NCI-H2107 treated with DMSO at 0.1 percent for 48 hours (cell line): ENCODE results near the gene TBCD.
A peak's percentile ranks its signal among the peaks of the same experiment; 100 is the strongest.

Experiments used
- DNase-seq: peaks from one replicate; lab custom pipeline; 2025; ENCODE audit not compliant: unreplicated experiment; lab: John Stamatoyannopoulos, UW

TBCD gene

DNA sequence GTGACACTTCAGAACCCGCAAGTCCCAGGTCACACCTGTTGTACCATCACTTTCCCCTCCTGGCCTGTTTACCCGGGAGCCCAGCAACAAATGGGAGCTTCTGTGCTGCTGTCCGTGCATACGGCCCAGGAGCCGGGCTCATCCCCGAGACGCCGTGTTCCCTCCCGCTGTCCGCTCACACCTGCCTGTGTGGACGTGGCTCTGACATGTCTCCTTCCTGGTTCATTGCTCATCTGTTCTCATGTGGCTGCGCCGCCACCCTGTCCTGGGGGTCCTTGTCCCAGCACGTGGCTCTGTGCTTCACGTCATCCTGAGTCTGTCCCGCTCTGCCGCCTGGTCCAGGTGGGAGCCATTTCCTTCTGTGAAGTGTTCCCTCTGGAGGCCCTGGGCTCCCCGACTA, 37.9 kb downstream of the TBCD start:
- DNase-seq, result no peak

DNA sequence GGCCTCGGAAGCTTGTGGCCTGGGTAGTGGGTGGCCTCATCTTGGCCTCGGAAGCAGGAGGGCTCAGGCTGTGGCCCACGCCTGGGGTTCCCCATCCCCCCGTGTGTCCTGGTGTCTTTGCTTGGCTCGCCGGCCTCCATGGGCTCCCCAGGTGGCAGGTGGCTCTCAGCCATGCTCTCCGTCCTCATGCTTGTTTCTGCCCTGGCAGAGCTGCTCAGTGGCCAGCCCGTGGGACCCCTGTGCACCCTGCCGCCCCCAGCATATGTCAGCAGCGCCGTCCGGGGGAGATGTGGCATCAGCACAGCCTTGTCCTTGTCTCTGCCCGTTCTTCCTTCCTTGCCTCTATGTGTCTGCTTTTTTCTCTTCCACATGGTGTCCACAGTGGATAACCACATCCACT, 38.5 kb downstream of the TBCD start:
- DNase-seq, result no peak

DNA sequence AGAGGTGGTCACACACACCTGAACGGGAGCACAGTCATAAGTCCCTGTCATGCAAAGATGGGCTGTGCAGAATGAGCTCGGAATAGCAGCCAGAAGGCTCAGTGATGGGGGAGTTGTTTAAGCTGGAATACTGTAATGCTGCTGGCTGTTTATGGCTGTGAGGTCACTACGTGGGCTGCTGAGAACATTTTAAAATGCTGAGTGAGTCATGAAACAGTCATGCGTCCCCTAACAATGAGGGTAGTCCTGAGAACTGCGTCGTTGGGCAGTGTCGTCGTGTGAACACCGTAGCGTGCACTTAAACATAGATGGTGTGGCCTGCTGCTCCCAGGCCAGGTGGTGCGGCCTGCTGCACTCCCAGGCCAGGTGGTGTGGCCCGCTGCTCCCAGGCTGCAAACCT, 39.7 kb downstream of the TBCD start:
- no peak for DNase-seq

DNA sequence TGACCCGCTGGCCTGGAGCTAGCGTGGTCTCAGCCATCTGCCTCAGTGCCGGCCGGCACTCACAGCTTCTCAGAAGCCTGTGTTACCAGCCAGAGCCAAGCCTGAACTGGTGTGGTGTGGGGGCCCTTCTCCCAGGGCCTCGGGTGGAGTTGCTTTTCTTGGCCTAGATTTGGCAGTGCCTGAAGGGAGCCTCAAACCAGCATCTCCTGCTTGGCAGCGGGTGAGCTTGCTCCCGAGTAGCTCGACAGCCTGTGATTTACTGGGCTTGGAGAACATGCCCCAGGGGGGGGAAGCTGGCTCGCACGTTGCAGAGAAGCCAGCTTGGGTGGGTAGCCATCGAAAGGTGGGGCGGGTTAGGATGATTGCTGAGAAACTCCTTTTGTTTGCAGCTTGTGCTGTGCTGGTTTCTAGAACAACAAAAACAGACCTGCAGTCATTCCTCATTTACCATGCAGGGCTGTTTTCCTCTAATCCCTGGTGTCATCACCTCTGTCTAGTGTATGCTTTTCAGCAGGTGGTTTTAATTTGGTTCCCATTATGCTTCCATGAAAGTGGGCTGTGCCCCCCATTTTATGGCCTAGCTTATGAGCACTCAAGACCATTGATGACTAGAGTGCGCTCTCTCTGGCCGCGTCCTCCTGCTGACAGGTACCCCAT, 42.2 kb downstream of the TBCD start:
- DNase-seq, result peak; percentile 15

DNA sequence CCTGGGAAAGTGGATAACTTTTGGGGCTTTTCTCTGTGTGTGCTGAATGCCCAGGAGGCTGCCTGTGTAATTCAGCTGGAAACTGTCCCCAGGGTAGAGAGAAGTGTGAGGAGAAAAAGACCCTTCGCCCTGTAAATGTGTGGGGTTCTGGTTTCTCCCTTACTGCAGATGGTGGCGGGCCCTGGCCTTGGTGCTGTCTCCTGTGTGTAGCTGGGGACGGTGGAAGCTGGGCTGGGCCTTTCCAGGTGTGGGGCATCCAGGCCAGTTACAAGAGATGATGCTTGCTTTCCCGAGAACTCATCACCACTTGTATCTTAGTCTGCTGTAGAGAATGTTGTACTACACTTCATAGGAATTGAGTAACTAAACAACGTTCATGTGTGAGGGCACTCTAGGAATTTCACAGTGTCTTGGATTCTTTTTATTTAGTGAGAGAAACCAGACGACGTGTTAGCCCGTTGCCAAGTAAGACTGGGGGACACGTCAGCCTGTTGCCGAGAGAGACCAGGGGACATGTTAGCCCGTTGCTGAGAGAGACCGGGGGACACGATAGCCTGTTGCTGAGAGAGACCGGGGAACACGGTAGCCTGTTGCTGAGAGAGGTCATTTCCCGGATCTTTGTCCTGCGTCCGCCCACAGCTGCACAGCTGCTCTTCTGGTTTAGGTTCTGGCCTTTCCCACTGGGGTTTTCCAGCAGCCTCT, 43.1 kb downstream of the TBCD start:
- DNase-seq, result no peak

DNA sequence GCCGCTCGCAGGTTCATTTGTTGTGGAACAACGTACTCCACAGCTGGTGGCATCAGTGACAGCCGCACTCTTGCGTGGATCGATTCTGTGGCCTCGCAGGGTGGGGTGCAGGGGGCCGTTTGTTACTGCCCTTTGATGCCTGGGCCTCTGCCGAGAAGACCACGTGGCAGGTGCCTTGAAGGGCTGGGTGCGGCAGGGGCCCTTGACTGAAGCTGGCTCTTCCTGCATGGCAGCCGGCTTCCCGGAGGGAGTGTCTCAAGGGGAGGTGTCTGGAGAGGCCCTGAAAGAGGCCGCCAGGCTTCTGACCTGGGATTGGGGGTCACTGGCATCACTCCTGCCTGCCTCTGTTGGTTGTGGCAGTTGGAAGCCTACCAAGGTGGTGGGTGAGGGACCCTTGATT, 43.8 kb downstream of the TBCD start:
- DNase-seq, result no peak

DNA sequence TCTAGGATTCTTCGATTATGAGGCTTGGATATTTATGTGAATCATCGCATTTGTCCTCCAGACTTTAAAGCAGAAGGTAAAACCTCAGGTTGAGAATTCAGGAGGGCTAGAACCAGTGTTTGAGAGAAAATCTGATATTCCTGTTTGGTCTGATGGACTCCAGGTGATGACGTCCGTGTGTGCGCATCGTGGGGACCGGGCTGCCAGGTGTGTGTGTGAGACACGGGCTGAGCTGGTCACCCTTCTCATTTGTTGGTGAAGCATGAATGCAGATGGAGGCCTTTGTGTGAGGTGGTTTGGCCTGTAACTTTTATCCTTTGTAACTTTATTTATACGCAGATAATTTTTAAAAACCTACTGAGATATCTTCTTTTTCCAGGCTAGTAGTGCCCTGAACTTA, 45.2 kb downstream of the TBCD start:
- no peak for DNase-seq

DNA sequence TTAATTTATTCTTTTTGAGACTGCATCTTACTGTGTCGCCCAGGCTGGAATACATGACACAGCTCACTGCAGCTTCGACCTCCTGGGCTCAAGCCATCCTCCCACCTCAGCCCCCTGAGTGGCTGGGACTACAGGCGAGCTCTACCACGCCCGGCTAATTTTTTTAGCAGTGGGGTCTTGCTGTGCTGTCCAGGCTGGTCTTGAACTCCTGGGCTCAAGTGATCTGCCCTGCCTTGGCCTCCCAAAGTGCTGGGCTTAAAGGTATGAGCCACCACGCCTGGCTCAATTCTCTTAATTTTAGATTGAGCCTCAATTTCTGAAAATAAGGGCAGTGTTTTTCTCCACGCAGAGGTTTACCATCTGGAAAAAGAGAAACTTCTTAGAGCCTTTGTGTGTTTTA, 46.9 kb downstream of the TBCD start:
- no peak for DNase-seq

DNA sequence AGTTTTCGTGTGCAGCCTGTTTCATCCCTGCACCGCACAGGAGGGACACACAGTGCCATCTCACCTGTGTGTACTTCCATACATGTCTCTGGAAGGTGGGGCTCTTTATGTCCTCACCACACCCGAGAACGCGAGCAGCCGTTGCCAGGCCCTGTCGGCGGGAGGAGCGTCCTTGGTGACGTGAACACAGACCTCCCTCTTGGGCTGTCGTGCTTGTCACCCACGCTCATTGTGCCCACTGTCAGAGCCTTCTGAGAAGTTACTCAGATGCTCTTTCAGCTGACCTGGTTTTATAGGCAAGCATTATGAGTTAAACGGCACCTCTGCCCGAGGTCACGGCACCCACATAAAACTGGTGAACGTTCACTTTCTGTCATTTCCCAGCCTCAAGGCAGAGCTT, 47.7 kb downstream of the TBCD start:
- no peak for DNase-seq

DNA sequence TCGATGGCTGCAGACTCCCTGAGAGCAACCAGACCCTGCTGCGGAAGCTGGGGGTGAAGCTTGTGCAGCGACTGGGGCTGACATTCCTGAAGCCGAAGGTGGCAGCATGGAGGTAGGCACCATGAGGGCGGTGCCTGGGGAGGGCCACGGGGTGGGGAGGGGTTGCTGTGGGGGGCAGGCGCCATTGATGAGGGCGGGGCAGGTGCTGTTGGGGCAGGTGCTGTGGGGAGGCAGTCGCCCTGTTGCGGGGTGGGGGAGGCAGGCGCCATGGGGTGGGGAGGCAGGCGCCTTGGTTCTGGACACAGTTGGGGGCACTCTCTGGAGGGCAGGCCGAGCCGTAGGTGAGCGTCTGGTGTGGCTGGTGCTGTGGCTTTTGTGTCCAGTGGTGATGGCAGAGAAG, 49.0 kb downstream of the TBCD start:
- no peak for DNase-seq

DNA sequence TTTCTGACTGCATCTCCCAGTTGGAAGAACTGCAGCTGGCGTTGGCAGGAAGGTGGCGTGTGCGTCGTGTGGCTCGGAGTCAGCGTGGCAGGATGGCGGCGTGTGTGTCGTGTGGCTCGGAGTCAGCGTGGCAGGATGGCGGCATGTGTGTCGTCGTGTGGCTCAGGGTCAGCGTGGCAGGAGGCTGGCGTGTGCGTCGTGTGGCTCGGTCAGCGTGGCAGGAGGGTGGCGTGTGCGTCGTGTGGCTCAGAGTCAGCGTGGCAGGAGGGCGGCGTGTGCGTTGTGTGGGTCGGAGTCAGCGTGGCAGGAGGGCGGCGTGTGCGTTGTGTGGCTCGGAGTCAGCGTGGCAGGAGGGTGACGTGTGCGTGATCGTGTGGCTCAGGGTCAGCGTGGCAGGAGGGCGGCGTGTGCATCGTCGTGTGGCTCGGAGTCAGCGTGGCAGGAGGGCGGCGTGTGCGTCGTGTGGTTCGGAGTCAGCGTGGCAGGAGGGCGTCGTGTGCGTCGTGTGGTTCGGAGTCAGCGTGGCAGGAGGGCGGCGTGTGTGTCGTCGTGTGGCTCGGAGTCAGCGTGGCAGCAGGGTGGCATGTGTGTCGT, 49.6 kb downstream of the TBCD start:
- no peak for DNase-seq

DNA sequence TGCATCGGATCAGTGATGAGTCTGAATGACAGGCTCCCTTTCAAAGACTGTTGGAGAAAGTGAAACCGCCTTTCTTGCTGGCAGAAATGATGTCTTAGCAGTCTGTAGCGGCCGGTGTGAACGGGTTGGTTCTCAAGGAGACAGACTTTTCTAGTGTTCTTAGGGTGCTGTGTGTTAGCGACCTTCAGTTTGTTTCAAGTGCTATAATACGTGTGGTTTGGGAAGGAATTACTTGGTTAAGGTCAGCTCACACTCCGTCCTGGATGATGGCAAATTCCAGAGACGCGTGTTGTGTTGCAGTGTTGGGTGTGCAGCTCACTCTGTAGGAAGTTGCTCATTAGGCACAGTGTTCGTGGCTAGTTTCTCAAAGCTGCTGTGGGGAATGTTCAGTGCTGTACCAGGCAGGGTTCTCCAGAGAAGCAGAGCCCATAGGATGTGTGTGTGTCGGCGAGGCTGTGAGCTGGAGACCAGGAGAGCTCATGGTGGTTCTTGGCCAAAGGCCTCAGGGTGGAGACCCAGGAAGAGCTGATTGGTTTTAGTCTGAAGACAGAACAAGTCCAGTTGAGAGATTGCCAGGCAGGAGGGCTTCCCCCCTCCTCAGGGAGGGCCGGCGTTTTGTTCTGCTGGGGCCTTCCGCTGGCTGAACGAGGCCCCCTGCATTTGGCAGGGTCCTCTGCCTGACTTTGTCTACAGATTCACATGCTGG, 50.4 kb downstream of the TBCD start:
- no peak for DNase-seq

DNA sequence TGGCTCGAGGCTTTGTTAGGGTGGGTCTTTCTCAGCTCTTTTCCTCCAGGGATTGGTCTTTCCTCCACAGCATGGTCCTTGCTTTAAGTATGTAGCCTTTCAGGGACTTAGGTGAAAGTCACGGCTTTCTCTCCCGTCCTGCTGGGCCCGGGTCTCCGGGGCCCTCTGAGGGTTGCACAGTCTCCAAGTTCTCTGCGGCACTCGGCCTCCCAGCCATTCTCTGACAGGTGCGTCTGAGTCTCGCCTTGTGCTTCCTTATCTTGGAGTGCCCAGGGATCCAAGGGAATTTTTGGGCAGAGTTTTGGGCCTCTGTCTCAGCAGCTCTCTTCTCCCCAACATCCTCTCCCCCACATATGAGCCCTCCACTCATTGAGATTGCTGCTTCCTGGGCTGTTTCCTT, 51.3 kb downstream of the TBCD start:
- DNase-seq, result no peak

DNA sequence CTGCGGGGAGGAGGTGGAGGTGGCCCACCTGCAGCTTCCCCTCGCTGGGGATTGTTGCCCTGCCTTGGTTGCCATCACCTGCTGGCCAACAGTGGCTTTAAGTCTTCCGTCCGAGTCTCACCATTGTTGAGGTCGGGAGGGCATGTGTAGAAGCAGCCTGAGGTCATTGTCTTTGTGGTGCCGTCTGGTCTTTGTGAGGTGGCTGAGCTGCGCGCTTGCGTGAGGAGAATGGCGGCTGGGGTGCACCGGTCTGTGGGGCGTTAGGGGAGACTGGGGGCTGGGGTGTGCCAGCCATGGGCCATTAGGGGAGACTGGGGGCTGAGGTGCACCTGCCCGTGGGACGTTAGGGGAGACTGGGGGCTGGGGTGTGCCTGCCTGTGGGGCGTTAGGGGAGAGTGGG, 51.7 kb downstream of the TBCD start:
- DNase-seq, result no peak

DNA sequence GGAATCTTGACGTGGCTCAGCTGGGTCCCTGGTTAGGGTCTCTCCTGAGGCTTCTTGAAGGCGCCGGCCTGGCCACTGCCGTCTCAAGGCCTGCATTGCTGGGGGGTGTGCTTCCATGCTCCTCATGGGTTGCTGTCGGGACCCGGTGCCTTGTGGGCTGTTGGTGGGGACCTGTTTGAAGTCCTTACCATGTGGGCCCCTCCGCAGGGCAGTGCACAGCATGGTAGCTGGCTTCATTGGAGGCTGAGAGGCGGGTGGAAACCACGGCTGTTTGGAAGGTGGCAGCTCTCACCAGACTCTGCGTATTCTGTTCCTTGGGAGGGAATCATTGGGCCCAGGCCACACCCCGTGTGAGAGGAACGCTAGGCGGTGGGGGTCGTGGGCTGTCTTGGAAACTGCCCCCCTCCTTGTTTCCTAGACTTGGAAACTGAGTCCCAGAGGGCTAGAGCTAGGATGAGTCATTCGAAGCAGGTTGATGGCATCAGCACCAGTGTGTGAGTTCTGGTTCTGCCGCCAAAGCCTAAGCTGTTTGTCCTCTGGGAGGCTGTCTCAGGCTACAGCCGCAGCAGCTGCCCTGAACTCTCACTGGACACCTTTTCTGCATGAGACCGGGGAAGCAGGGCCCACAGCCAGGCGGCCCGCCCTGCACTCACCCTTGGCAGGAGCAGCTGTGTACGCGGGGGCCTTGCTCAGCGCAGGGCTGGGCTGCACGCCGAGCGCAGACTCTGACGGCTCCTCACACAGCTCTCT, 52.8 kb downstream of the TBCD start:
- no peak for DNase-seq

DNA sequence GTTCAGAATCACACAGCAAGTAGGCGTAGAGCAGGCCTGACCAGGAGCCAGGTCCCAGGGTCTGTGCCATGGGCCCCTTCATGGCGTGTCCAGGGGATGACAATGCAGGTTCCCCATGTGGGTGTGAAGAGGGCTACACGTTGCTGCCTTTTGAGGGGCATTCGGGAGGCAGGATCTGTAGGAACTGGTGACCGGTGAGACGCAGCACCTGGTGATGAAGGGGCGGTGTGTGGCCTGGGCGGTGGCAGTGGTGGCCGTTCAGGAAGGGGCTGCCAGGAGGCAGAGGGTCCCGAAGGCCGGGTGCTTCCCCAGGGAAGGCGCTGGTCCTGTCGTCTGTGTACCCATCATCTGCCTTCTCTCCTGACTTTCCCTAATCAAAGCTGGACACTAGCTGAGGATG, 53.4 kb downstream of the TBCD start:
- no peak for DNase-seq

DNA sequence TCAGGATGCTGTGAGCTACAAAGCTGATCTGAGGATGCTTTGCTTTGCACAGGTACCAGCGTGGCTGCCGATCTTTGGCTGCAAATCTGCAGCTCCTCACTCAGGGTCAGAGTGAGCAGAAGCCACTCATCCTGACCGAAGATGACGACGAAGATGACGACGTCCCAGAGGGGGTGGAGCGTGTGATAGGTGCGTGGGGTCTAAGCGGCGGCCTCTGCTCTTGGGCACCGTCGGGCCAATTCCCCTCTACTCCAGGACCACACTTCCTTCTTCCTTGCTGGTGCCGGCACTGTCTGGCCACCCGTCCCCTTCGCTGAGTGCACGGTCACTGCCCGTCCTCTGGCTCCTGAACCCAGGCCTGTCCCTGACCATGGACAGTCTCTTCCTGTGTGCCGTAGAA, 54.0 kb downstream of the TBCD start:
- no peak for DNase-seq

DNA sequence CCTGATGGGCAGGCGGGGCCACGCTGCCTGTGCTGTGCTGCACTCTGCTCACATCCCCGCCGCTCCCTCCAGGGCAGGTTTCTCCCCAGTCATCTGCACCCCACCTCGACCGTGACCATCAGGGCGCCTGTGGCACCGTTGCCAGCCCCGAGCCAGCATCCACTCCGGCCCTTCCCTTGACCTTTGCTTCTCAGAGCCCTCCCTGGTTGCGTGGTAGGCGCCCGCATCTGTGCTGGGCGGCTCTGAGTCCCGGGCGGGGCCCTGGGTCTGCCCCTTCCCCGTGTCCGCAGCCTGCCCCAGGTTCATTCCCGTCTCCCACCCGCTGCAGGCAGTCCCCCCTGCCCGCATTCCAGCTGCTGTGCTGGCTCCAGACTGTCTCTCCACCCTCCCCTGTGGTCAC, 54.8 kb downstream of the TBCD start:
- DNase-seq, result no peak

DNA sequence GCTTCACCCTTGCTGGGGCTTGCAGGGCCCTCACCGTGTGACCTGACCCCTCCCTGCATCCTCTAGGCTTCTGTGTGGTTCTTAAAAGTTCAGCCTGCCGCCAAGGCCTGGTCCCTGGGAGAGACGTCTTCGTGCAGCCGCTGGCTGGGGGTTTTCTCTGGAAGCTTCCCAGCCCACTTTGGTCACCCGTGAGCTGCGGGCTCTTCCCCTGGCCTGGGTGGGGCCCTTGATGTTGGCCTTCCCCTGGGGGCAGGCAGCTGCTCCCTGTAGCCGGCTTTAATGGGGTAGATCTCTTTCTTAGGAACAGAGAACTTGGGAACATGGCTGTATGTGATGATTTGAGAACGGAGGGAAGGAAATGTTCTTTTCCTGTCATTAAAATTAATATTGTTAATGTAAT, 55.2 kb downstream of the TBCD start:
- DNase-seq, result no peak

DNA sequence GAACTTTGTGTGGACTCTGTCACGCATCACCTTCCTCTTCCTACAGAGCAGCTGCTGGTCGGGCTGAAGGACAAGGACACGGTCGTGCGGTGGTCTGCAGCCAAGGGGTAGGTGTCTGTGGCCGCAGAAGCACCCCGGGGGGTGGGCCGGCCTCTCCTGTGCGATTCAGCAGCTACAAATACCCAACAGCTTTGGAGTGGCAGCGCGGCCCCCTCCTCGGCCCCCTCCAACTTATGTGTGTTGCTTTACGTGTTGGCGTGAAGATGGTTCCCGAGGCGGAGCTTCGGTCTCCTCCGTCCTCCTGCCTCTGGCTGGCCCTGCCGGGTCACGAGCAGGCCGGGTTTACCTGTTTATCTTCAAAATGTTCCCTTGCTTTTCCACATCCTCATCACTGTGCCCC, 55.7 kb downstream of the TBCD start:
- no peak for DNase-seq

DNA sequence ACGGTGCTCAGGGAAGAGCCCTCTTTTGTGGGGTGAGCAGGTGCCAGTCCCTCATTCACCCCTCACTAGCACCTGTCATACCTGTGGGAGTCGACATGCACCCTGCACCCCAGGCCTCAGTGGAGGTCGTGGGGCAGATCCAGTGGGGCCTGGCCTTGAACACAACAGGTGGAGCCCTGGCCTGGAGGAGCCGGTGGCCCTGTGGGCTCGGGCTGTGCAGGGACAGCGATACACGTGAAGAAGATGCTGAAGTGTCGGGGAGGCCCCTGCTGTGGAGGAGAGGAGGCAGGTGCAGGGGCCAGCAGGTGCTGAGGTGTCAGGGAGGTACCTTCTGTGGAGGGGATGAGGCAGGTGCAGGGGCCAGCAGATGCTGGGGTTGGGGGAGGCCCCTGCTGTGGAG, 56.1 kb downstream of the TBCD start:
- no peak for DNase-seq
